CD1c-positive myeloid dendritic cell (primary cell): Measurements from ENCODE around the gene CNTN6.

Experiments
- DNase-seq: peaks from one replicate; pipeline ENCODE4 v3.0.0-alpha.2; 2016; ENCODE audit errors: extremely low spot score

CNTN6 gene

GRCh38 chr3:1421577-1421976 is 328.8 kb downstream of the CNTN6 start:
- no peak for DNase-seq

GRCh38 chr3:1423566-1424089 is 330.8 kb downstream of the CNTN6 start:
- DNase-seq, result no peak

- no peak for DNase-seq
Observed at GRCh38 chr3:1439395-1439794, 346.6 kb downstream of the CNTN6 start.

- no peak for DNase-seq
Observed at GRCh38 chr3:1442271-1442670, 349.4 kb downstream of the CNTN6 start.

GRCh38 chr3:1444195-1444594 is 351.4 kb downstream of the CNTN6 start:
- DNase-seq, result no peak

- DNase-seq, result no peak
Observed at GRCh38 chr3:1446531-1446930, 353.7 kb downstream of the CNTN6 start.

- DNase-seq, result no peak
Observed at GRCh38 chr3:1447452-1447851, 354.6 kb downstream of the CNTN6 start.

- no peak for DNase-seq
Observed at GRCh38 chr3:1448443-1448842, 355.6 kb downstream of the CNTN6 start.
